A549 (cell line): Measurements from ENCODE around the gene UGT3A2.

Source experiments
- CEBPB ChIP-seq, 2 experiments: fragments of >200 bp in 1 of 2; sonication (Bioruptor Twin) in 1 of 2; formaldehyde crosslinking in 1 of 2; IDR thresholded peaks; 2 replicates each; pipeline ENCODE4 v1.6.1; 2012 to 2016
- CHD2 ChIP-seq: fragments of 150-350 bp; IDR thresholded peaks from 2 replicates; pipeline ENCODE4 v1.6.1; 2014; ENCODE audit warnings: low read length; ENCODE audit not compliant: partially characterized antibody
- JUN ChIP-seq, 2 experiments: fragments of >200 bp; sonication (Bioruptor Twin); formaldehyde crosslinking; IDR thresholded peaks; 2 replicates in 1 of 2; 3 replicates in 1 of 2; pipeline ENCODE4 v1.6.1; 2016 to 2017
- MYC ChIP-seq: IDR thresholded peaks from 2 replicates; pipeline ENCODE4 v1.6.1; 2012; ENCODE audit warnings: mild to moderate bottlenecking, inconsistent platforms, low read length, improper control_type of control experiment, borderline replicate concordance
- NPAS2 ChIP-seq: fragments of 250-450 bp; sonication (Bioruptor Pico); IDR thresholded peaks from 2 replicates; pipeline ENCODE4 v1.8.0; 2022; ENCODE audit warnings: mild to moderate bottlenecking, moderate library complexity, borderline replicate concordance
- POLR2A ChIP-seq: IDR thresholded peaks from 2 replicates; pipeline ENCODE4 v1.6.1; 2012; ENCODE audit warnings: mild to moderate bottlenecking, low read length
- RAD21 ChIP-seq, 2 experiments: fragments of >200 bp in 1 of 2; sonication (Bioruptor Twin) in 1 of 2; formaldehyde crosslinking in 1 of 2; IDR thresholded peaks in 1 of 2; conservative IDR thresholded peaks in 1 of 2; 2 replicates in 1 of 2; 3 replicates in 1 of 2; pipeline ENCODE4 v1.6.1; 2012 to 2018; ENCODE audit warnings: inconsistent platforms in 1 of 2
- SREBF2 ChIP-seq: fragments of 450-650 bp; IDR thresholded peaks from 2 replicates; pipeline ENCODE4 v1.6.1; 2014; ENCODE audit warnings: mild to moderate bottlenecking, moderate library complexity
- ZNF302 ChIP-seq: fragments of 250-450 bp; sonication (Bioruptor Pico); IDR thresholded peaks from 2 replicates; pipeline ENCODE4 v1.9.0; 2021; ENCODE audit warnings: inconsistent platforms, mild to moderate bottlenecking, moderate library complexity
- TF ChIP-seq, protein P1 (sequence below): fragments of >200 bp; sonication (Bioruptor Twin); formaldehyde crosslinking; IDR thresholded peaks from 3 replicates; pipeline ENCODE4 v1.5.1; 2016
- TF ChIP-seq, protein P2 (sequence below): fragments of 200-600 bp; sonication (generic); IDR thresholded peaks from 2 replicates; pipeline ENCODE4 v1.6.1; 2016; ENCODE audit warnings: antibody characterized with exemption, mild to moderate bottlenecking, moderate library complexity

DNA sequence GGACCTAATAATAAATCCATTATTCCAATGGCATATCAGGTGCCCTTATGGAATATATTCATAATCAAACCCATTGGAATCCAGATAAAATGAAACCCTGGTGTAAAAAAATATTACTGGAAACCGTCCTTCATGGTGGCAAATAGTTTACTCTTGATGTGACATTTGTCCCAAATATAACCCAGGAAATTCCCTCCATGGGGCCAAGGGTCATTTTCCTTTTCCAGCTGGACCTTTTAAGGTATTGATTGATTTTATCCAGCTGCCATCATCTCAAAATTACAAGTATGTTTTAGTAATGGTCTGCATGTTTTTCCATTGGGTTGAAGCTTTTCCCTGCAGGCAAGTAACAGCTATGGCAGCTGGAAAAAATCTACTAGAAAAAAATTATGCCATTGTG, 67.1 kb downstream of the UGT3A2 start:
- TF ChIP-seq, protein P1, sequence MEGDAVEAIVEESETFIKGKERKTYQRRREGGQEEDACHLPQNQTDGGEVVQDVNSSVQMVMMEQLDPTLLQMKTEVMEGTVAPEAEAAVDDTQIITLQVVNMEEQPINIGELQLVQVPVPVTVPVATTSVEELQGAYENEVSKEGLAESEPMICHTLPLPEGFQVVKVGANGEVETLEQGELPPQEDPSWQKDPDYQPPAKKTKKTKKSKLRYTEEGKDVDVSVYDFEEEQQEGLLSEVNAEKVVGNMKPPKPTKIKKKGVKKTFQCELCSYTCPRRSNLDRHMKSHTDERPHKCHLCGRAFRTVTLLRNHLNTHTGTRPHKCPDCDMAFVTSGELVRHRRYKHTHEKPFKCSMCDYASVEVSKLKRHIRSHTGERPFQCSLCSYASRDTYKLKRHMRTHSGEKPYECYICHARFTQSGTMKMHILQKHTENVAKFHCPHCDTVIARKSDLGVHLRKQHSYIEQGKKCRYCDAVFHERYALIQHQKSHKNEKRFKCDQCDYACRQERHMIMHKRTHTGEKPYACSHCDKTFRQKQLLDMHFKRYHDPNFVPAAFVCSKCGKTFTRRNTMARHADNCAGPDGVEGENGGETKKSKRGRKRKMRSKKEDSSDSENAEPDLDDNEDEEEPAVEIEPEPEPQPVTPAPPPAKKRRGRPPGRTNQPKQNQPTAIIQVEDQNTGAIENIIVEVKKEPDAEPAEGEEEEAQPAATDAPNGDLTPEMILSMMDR: no peak
- TF ChIP-seq, protein P2, sequence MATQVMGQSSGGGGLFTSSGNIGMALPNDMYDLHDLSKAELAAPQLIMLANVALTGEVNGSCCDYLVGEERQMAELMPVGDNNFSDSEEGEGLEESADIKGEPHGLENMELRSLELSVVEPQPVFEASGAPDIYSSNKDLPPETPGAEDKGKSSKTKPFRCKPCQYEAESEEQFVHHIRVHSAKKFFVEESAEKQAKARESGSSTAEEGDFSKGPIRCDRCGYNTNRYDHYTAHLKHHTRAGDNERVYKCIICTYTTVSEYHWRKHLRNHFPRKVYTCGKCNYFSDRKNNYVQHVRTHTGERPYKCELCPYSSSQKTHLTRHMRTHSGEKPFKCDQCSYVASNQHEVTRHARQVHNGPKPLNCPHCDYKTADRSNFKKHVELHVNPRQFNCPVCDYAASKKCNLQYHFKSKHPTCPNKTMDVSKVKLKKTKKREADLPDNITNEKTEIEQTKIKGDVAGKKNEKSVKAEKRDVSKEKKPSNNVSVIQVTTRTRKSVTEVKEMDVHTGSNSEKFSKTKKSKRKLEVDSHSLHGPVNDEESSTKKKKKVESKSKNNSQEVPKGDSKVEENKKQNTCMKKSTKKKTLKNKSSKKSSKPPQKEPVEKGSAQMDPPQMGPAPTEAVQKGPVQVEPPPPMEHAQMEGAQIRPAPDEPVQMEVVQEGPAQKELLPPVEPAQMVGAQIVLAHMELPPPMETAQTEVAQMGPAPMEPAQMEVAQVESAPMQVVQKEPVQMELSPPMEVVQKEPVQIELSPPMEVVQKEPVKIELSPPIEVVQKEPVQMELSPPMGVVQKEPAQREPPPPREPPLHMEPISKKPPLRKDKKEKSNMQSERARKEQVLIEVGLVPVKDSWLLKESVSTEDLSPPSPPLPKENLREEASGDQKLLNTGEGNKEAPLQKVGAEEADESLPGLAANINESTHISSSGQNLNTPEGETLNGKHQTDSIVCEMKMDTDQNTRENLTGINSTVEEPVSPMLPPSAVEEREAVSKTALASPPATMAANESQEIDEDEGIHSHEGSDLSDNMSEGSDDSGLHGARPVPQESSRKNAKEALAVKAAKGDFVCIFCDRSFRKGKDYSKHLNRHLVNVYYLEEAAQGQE: no peak
- TF ChIP-seq MYC: no peak
- TF ChIP-seq POLR2A: no peak
- TF ChIP-seq RAD21 (conservative IDR thresholded peaks at IDR 0.05 in 1 of 2, IDR thresholded peaks at IDR 0.05 in 1 of 2): no peak
- no peak for TF ChIP-seq JUN (IDR thresholded peaks at IDR 0.05)
- TF ChIP-seq NPAS2 (CRISPR knock-in tag): no peak
- TF ChIP-seq CHD2: no peak
- no peak for TF ChIP-seq CEBPB (IDR thresholded peaks at IDR 0.05)
- TF ChIP-seq SREBF2: no peak
- TF ChIP-seq ZNF302 (CRISPR knock-in tag): no peak
